NCI-H1694 treated with DMSO at 0.1 percent for 48 hours (cell line): ENCODE measurements around the gene MMP12.
"Not testable (repeated sequence)": the region's sequence is repeated elsewhere in the genome, so short reads cannot be mapped to it uniquely, and the experiment has no call there.

Experiments
- DNase-seq: peaks from one replicate; lab custom pipeline; 2025; lab: John Stamatoyannopoulos, UW

The MMP12 gene

DNA sequence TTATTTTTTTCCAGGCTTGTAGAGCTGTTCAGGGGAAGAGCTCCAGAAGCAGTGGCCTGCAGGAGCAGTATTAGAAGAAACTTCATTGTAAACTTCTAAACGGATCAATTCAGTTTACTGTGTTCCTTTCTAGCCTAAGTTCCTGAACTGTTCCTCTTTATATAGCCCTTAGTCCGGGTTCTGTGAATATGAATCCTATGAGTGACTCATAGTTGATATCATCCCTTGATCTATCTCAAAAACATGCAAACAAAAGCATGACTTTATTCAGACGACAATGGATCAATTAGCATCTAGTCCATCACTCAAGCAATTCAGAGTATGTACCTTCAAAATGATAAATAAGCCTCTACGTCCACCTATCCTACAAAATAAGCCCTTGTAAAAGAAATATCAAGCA is at the start of gene MMP12:
Gene MMP12, minus strand, starts transcription at position 131 of the 400 bp plus-strand sequence. Its CDS starts 45 bp downstream, at position 86.
- no peak for DNase-seq

DNA sequence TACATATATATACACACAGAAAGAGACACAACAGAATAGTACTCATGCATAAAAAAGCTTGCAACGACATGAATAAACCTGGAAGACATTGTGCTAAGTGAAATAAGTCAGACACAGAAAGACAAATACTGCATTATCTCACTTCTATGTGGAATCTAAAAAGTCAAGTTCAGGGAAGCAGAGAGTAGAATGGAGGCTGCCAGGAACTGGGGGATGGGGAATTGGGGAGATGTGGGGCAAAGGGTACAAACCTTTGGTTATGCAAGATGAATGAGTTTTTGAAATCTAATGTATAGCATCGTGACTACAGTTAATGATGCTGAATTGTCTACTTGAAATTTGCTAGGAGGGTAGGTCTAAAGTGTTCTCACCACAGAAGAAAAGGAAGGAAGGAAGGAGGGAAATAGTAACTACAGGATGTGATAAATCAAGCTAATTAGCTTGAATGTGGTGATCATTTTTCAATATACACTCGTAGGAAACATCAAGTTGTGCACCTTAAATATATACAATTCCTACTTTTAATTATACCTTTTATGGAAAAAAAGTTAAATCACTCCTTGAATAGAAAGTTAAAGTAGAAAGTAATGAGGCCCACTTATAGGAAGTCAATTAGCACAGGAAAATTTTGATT is 46.9 kb upstream of the MMP12 start:
- DNase-seq = no peak

DNA sequence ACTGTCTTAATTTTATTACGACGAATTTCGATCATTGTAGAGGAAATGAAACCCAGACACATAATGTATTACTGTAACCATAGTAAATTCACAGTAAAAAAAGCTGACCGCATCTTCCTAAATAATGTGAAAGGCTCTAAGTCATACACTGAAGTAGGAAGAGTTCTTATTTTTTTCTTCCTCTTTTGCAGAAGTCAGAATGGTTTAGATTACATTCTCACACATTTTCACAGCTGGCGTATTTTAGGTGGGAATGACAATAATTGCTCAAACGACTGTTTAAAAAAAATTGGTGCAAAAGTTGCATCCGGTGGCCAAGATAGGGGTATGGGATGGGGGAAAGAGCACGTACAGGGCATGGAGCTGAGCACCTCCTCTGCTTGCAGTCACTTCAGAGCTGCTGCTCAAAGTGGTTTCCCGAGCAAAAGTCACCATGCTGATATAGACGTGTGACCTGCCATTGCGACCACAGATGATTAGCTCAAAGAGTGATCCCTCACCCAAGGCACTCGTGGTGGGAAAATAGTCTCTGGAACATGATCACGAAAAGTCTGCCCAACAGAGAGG is 45.4 kb upstream of the MMP12 start:
- no peak for DNase-seq

DNA sequence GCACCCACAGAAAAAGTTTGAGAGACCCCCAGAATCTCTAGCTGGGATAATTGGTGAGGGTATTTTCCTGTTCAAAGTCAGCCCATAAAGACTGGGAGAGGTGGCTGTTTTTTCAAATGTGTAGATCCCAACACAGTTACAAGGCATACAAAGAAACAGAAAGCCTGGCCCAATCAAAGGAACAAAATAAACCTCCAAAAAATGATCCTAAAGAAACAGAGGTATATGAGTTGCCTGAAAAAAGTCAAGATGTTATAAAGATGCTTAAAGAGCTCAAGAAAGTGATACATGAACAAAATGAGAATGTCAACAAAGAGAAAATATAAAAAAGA is 40.2 kb upstream of the MMP12 start:
- DNase-seq = no peak

DNA sequence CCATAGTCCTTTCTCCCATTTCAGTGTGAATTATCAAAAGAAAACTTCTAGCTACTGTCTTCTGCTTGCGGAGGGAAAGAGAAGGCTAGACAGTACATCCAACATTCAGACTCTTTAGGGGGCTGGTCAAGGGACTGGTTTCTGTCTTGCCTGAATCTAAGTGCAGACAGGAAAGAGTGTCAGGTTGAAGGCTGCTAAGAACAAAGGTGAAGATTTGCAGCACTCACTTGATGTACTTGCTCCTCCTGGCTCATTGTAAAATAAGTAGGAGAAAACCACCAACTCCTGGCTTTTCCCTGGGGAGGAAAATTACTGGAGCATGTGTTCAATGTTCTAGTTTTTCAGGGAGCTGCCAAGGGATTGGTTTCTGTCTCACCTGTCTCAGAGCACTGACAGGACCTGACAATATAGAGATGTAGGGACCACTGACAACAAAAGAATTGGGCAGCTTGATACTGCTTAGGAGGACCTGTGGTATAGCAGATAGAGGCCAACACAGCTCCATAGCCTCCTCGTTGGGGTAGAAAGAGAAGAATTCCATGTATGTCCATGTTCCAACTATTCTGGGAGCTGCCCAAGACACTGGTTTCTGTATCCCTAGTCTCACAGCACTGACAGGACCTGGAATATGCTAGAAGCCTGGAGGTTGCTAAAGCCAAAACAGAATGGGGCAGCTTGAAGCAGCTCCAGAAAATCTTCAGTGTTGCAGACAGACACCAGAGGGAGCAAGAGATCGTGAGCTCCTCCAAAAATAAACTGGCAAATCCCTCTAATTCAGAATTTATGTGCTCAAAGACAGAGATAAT is 39.7 kb upstream of the MMP12 start:
- DNase-seq = no peak

DNA sequence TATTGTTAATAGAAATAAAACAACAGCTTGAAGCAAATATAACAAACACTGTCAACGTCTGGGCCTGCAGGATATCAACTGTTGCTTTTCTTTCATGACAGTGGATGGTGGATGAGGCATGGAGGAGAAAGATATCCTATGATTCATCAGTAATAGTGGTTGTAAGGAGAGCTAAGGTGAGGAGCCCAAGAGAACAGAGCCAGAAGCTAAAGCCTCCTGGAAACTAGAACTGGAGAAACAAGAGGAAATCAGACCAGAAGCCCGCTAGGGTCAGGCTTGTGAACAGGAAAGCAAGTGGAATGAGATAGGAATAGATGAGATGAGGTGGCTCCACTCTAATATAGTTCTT is 37.7 kb upstream of the MMP12 start:
- DNase-seq = no peak

DNA sequence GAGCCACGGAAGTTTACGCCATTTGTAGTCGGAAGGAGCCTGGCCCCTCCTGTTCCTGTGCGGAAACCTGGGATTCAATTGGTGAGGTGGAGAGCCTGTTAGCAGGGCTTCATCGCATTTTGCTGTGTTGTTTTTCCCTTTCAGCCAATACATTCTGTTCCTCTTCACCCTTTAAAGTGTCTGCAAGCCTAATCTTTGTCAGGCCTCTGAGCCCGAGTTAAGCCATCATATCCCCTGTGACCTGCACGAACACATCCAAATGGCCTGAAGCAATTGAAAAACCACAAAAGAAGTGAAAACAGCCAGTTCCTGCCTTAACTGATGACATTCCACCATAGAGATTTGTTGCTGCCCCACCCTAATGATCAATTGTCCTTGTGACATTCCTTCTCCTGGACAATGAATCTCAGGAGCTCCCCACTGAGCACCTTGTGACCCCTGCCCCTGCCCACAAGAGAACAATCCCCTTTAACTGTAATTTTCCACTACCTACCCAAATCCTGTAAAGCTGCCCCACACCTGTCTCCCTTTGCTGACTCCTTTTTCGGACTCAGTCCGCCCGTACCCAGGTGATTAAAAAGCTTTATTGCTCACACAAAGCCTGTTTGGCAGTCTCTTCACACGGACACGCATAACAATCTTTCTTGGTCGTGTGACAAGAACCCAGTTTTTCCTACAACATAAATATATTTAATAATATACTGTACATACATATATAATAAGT is 37.1 kb upstream of the MMP12 start:
- DNase-seq = no peak

DNA sequence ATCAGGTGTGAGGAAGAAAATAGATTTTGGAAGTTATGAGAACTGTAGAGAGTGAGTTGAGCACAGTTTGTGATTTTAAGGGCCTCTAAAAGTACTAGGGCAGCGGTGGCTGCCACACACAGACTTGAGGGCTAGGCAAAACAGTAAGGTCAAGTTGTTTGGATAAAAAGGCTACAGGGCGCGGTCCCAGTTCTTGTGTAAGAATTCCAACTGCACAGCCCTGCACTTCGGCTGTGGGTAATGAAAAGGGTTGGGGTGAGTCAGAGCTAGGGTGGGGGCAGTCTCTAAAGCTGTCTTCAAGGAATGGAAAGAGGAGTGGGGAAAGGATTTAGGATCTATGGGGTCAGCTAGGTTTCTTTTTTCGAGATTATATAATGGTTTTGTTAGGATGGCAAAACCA is 31.1 kb upstream of the MMP12 start:
- DNase-seq = not testable (repeated sequence)

DNA sequence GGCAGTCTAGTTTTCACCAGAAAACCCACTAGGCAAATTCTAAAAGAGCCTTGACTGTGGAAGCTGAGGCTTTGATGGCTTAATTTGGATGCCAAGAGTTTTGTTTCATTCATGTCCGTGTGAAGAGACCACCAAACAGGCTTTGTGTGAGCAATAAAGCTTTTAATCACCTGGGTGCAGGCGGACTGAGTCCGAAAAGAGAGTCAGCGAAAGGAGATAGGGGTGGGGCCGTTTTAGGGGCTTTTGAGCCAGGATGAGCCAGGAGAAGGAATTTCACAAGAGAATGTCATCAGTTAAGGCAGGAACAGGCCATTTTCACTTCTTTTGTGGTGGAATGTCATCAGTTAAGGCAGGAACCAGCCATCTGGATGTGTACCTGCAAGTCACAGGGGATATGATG is 29.1 kb upstream of the MMP12 start:
- not testable (repeated sequence) for DNase-seq

DNA sequence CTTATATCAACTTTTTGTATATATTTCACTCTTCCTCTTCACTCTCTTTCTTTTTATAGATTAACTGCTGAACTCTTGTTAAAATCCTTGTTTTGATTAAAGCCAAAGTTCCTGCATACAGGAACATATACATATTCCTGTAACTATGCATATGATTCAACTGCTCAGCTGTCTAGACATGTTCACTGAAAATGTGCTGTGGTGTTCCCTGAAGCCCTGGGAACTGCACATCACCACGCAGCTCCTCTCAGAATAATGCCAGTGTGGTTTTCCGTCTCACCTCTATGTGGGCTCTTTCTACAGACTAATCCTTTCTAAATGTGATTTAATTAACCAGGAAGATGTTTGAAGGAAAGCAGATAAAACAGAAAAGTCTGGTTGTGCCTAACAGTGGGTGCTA is 25.6 kb upstream of the MMP12 start:
- DNase-seq = no peak

DNA sequence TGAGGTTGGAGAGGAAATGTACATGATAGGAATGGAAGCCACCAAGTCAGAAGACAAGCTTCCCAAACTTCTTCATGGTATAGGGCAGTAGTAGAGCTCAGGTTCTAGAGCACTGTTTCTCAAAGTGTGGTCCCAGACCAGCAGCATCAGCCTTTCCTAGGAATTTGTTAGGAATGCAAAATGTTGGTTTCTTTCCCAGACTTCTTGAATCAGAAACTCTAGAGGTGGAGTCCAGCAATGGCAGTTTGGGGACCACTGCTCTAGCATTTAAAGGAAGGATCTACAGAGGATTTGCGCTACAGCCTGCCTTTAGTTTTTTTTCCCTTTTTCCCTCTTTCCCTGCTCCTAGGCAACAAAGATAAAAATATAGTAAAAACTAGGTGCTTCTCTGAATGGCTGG is 17.0 kb upstream of the MMP12 start:
- no peak for DNase-seq

DNA sequence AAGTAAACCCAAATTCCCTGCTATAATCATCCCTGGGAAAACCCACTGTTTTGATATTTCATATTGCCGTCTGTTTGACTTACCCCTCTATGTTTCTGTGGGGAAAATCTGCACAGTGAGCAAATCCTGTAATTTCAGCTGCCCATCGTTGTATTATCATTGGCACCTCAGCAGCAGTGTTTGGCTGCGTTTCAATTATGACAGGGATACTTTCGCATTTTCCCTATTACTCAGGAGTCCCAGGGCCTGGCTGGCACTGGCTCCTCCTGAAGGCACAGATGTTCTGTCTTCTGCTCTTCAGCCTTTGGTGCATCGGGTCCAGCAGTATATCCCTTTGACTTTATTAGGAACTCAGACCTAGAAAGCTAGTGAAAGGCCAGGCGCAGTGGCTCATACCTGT is 12.2 kb upstream of the MMP12 start:
- DNase-seq = no peak

DNA sequence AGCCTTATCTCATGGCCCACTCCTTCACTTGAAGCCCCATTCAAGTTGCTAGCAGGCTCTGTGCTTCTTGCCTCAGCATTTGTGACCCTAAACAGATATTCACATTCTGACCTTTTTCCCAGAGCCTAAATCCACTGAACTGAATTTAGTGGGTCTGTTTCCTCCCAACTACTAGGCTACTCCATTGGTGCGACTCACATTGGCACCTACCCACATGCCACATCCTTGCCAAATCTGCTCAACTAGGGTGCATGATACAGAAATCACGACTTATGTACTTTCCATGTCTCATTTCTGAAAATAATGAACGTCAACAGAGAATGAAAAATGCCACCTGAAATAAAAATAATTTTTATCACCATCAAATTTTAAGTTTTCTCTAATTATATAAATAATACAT is 8.4 kb upstream of the MMP12 start:
- no peak for DNase-seq

DNA sequence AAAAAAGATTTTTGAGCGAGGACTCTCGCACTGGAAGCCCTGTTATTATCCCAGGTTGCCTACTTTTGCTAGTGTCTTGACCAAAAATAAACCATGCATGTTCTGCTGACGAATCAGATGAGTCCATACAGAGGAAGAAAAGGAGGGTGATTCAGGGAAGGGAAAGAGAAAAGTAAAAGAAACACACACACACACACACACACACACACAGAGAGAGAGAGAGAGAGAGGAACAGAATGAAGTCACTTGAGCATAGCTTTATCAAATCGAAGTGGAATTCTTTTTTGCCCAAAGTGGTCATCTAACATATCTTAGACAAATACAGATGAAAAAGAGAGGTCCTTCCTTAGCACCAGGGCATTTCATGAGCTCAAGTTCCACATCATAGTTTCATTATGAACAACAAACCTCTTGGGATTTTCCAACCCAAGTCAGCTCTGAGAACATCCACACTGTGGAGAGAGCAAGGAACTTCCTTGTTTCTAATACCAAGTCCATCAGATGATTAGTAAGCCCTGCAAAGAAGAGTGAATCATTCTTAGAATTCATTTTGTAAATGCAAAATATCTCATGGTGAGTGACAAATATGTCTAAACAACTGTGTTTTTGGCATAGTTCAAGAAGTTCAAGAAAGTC is 7.7 kb upstream of the MMP12 start:
- DNase-seq = no peak

DNA sequence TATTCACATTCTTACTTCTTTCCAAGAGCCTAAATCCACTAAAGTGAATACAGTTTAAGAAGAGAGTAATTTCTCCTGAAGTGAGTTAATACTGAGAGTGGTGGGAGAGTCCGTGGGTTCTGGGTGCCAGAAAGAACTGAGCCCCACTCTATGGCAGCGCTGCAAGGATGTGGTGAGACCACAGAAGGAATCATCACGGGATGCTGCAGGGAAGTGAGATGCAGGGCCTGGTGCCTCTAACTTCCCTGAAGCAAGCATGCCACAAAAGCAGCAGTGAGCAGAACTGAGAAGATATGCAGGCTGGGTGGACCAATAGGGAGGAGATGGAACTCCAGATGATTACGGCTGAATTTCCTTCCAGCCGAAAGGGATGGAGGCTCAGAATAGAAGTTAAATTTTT is 5.0 kb upstream of the MMP12 start:
- no peak for DNase-seq

DNA sequence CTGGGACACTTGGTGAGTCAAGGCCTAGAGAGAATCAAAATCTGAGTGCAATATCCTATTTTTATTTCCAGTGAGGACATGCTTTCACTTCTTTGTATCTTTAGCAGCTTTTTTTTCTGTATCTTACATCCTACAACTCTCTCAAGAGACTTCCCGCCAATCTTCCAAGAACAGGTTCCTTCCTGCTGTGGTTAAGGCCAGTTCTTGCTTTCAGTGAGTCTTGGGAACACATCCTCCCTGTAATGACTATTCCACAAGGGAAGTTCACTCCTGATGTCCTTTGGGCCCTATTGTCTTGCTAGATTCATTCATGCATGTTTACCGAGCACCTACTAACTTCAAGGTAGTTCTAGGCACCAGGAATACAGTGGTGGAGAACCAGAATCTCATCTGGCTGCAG is 3.8 kb upstream of the MMP12 start:
- no peak for DNase-seq

DNA sequence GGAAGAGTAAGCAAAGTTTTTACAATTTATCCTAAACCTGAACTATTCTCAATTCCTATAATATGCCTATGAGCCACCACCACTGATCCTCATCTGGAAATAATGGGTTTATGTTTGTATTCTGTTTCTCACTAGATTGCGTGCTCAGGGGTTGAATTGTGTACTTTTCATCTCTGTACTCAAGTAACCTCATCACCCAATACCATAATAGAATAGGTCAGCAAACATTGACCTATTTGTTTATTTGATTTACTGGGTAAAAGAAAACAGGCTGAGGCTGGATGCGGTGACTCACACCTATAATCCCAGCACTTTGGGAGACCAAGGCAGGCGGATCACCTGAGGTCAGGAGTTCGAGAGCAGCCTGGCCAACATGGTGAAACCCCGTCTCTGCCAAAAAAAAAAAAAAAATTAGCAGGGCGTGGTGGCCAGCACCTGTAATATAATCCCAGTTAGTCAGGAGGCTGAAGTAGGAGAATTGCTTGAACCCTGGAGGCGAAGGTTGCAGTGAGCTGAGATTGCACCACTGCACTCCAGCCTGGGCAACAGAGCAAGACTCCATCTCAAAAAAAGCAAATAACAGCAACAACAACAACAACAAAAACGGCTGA is 5.3 kb downstream of the MMP12 start:
- DNase-seq = not testable (repeated sequence)

DNA sequence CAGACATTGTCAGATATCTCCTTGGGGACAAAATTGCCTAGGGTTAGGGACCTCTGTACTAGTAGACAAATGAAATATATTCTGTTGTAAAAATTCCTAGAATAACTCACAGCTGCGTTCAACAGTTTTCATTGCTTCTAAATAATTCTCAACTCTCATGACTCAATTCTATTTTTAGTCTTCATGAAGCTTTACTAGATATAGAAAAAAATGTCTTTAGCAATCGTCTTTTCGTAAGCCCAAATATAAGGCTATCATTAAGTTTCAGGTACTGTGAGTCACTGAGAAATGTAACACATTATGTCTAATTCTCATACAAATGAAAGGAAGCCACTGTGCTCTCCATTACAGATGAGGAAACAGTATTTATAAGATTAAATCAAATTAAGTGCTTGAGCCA is 6.4 kb downstream of the MMP12 start:
- no peak for DNase-seq

DNA sequence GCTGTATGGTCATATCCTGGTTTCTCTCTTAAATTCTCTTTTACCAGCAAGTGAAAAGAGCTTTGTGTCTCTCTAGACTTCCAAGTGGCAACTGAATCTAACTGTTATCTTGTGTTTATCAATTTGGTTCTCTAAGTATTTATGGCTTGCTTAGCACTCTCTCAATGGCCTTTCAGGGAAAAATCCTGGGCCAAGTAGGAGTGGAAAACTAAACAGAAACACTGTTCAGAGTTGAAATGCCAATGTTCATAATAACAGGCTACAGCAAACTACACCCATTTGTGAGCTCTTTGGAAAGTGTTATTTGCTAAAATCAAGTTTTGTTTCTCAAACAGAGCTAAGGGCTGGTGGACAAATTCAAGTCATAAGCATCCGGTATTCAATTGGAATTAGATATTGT is 10.1 kb downstream of the MMP12 start:
- DNase-seq = no peak

DNA sequence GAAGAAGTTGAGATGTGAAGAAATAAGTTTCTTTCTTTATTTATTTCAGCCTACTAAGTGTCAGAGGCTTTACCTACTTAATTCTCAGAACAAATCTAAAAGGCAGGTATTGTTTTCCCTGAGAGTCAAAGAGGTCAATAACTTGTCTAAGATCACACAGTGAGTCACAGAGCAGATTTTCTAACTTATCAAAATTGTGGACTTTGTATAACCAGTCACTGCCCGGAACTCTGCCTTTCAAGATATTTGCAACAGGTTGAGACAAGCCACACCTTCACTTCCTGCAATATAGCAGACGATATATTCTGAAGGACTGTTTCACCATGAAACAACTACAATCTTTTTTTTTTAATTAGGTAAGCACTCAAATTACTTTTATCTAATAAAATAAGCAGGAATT is 20.8 kb downstream of the MMP12 start:
- DNase-seq = no peak

DNA sequence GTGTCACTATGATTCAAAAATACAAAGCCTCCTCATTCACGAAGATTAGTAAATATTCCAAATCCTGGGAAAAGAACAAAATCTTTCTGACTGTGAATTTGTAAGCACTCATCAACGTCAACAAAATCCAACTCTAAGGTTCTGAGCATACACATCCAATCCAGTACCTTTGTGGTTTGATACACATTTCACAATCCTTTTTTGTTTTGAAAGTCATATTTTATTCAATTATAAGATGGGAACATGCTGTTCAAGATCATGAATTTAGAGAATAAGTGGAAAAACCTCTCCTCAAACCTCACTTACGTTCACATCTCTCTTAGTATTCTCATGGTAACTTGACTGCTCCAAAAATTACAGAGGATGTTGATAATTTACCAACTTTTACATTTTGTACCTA is 21.7 kb downstream of the MMP12 start:
- no peak for DNase-seq
